Activated T-cell treated with anti-CD3 and anti-CD28 coated beads, Interleukin-2, amount 50 U/mL, for 4 hours (primary cell): Measurements from ENCODE around the gene CIITA. TPM values are rescaled to one million over a fixed set of nuclear protein-coding genes. Genes with fewer than 3 reads are reported as not detected.

Experiments
- ATAC-seq, 2 donors: fragments of 200-7000 bp; cut with Tn5 transposase; one replicate each; pipeline ENCODE4 v1.10.0; 2021
- DNase-seq: peaks from one replicate; pipeline ENCODE4 v3.0.0-alpha.2; 2020
- H3K27me3 Mint-ChIP-seq: one replicate; pipeline ENCODE4 v1.8.0; 2021; ENCODE audit warnings: low read depth, mixed read lengths
- H3K36me3 Mint-ChIP-seq: one replicate; pipeline ENCODE4 v1.8.0; 2022; ENCODE audit warnings: mixed read lengths; ENCODE audit not compliant: insufficient read depth
- H3K4me1 Mint-ChIP-seq: one replicate; pipeline ENCODE4 v1.8.0; 2021; ENCODE audit warnings: low read depth, mixed read lengths
- H3K4me3 Mint-ChIP-seq: one replicate; pipeline ENCODE4 v1.8.0; 2021; ENCODE audit warnings: mild to moderate bottlenecking, moderate library complexity, mixed read lengths
- H3K9me3 Mint-ChIP-seq: one replicate; pipeline ENCODE4 v1.8.0; 2021; ENCODE audit warnings: mixed read lengths
- total RNA-seq, 3 donors: library from RNA; stranded (reverse); gene quantifications; one replicate each; pipeline ENCODE4 v1.2.1, GENCODE V29; 2021

The CIITA gene
- total RNA-seq, 3 donors from 2014 or later = 2.4 to 3.6 (median 2.5) TPM

- Mint-ChIP-seq H3K27me3 (no peaks in the 10 kb centered on the region), H3K4me3 (no peak overlapping the region), H3K4me1 (peaks cover 41% of the 10 kb centered on the region), H3K36me3 (peaks cover 43% of the 10 kb centered on the region), H3K9me3 (no peaks in the 10 kb centered on the region)
- ATAC-seq (no peak), DNase-seq (no peak)
Observed at GRCh38 chr16:10970065-10970464, 93.1 kb downstream of the CIITA start.

GRCh38 chr16:10971560-10971961 lies 94.6 kb downstream of the CIITA start:
- Mint-ChIP-seq H3K4me1 (peaks cover 26% of the 10 kb centered on the region), H3K27me3 (no peaks in the 10 kb centered on the region), H3K9me3 (no peaks in the 10 kb centered on the region), H3K4me3 (no peak overlapping the region), H3K36me3 (peaks cover 34% of the 10 kb centered on the region)
- DNase-seq = peak; percentile 27
- ATAC-seq = no peak

GRCh38 chr16:10972108-10972818 lies 95.3 kb downstream of the CIITA start:
- DNase-seq (no peak), ATAC-seq (no peak)
- Mint-ChIP-seq H3K27me3 (no peaks in the 10 kb centered on the region), H3K9me3 (no peaks in the 10 kb centered on the region), H3K4me3 (no peak overlapping the region), H3K36me3 (peaks cover 30% of the 10 kb centered on the region), H3K4me1 (peaks cover 20% of the 10 kb centered on the region)

GRCh38 chr16:10972819-10973464 lies 95.9 kb downstream of the CIITA start:
- DNase-seq = no peak
- no peaks in the 10 kb centered on the region for H3K27me3 Mint-ChIP-seq
- H3K9me3 Mint-ChIP-seq = no peaks in the 10 kb centered on the region
- no peak for ATAC-seq
- H3K36me3 Mint-ChIP-seq = peaks cover 33% of the 10 kb centered on the region
- H3K4me1 Mint-ChIP-seq = peaks cover 24% of the 10 kb centered on the region
- no peak overlapping the region for H3K4me3 Mint-ChIP-seq

- ATAC-seq (no peak), DNase-seq (no peak)
- Mint-ChIP-seq H3K4me3 (no peak overlapping the region), H3K36me3 (peaks cover 28% of the 10 kb centered on the region), H3K27me3 (no peaks in the 10 kb centered on the region), H3K9me3 (no peaks in the 10 kb centered on the region), H3K4me1 (peaks cover 21% of the 10 kb centered on the region)
Observed at GRCh38 chr16:10976634-10977033, 99.6 kb downstream of the CIITA start.

- DNase-seq = no peak
- Mint-ChIP-seq H3K4me1 (peaks cover 17% of the 10 kb centered on the region), H3K9me3 (no peaks in the 10 kb centered on the region), H3K27me3 (no peaks in the 10 kb centered on the region), H3K4me3 (no peak overlapping the region), H3K36me3 (peaks cover 19% of the 10 kb centered on the region)
- ATAC-seq = no peak
Observed at GRCh38 chr16:10978124-10978523, 101.1 kb downstream of the CIITA start.

GRCh38 chr16:10978871-10979446 lies 102.0 kb downstream of the CIITA start:
- Mint-ChIP-seq H3K4me1 (peaks cover 17% of the 10 kb centered on the region), H3K9me3 (no peaks in the 10 kb centered on the region), H3K36me3 (peaks cover 18% of the 10 kb centered on the region), H3K27me3 (no peaks in the 10 kb centered on the region), H3K4me3 (no peak overlapping the region)
- DNase-seq (no peak), ATAC-seq (no peak)

GRCh38 chr16:10979717-10980601 lies 103.0 kb downstream of the CIITA start:
- Mint-ChIP-seq H3K27me3 (no peaks in the 10 kb centered on the region), H3K9me3 (no peaks in the 10 kb centered on the region), H3K4me1 (peaks cover 22% of the 10 kb centered on the region), H3K4me3 (no peak overlapping the region), H3K36me3 (peaks cover 17% of the 10 kb centered on the region)
- no peak for ATAC-seq
- no peak for DNase-seq

- no peaks in the 10 kb centered on the region for H3K27me3 Mint-ChIP-seq
- H3K4me1 Mint-ChIP-seq = peaks cover 22% of the 10 kb centered on the region
- peaks cover 20% of the 10 kb centered on the region for H3K36me3 Mint-ChIP-seq
- DNase-seq (no peak), ATAC-seq (no peak)
- H3K4me3 Mint-ChIP-seq = no peak overlapping the region
- H3K9me3 Mint-ChIP-seq = no peaks in the 10 kb centered on the region
Observed at GRCh38 chr16:10980813-10981212, 103.8 kb downstream of the CIITA start.

- peak; percentile 14 for DNase-seq
- peak overlapping the region; percentile 11 for H3K4me3 Mint-ChIP-seq
- peak; percentile 80 to 83 for ATAC-seq
- H3K36me3 Mint-ChIP-seq = peaks cover 23% of the 10 kb centered on the region
- H3K4me1 Mint-ChIP-seq = peaks cover 28% of the 10 kb centered on the region
- H3K9me3 Mint-ChIP-seq = no peaks in the 10 kb centered on the region
- H3K27me3 Mint-ChIP-seq = no peaks in the 10 kb centered on the region
Observed at GRCh38 chr16:10981697-10982216, 104.8 kb downstream of the CIITA start.

- Mint-ChIP-seq H3K36me3 (peaks cover 22% of the 10 kb centered on the region), H3K9me3 (no peaks in the 10 kb centered on the region), H3K27me3 (no peaks in the 10 kb centered on the region), H3K4me3 (peak overlapping the region; percentile 54), H3K4me1 (peaks cover 34% of the 10 kb centered on the region)
- ATAC-seq (peak in 1 of 2 donors; percentile 27), DNase-seq (no peak)
Observed at GRCh38 chr16:10982465-10983150, 105.6 kb downstream of the CIITA start.

- Mint-ChIP-seq H3K4me1 (peaks cover 36% of the 10 kb centered on the region), H3K27me3 (no peaks in the 10 kb centered on the region), H3K4me3 (no peak overlapping the region), H3K9me3 (no peaks in the 10 kb centered on the region), H3K36me3 (peaks cover 18% of the 10 kb centered on the region)
- DNase-seq (peak; percentile 11), ATAC-seq (no peak)
Observed at GRCh38 chr16:10983159-10983558, 106.2 kb downstream of the CIITA start.

- DNase-seq = no peak
- no peaks in the 10 kb centered on the region for H3K27me3 Mint-ChIP-seq
- H3K4me3 Mint-ChIP-seq = no peak overlapping the region
- H3K9me3 Mint-ChIP-seq = no peaks in the 10 kb centered on the region
- peaks cover 49% of the 10 kb centered on the region for H3K4me1 Mint-ChIP-seq
- peaks cover 15% of the 10 kb centered on the region for H3K36me3 Mint-ChIP-seq
- no peak for ATAC-seq
Observed at GRCh38 chr16:10984509-10984908, 107.5 kb downstream of the CIITA start.
